Measurements from ENCODE around the gene ELMO2.

DNA sequence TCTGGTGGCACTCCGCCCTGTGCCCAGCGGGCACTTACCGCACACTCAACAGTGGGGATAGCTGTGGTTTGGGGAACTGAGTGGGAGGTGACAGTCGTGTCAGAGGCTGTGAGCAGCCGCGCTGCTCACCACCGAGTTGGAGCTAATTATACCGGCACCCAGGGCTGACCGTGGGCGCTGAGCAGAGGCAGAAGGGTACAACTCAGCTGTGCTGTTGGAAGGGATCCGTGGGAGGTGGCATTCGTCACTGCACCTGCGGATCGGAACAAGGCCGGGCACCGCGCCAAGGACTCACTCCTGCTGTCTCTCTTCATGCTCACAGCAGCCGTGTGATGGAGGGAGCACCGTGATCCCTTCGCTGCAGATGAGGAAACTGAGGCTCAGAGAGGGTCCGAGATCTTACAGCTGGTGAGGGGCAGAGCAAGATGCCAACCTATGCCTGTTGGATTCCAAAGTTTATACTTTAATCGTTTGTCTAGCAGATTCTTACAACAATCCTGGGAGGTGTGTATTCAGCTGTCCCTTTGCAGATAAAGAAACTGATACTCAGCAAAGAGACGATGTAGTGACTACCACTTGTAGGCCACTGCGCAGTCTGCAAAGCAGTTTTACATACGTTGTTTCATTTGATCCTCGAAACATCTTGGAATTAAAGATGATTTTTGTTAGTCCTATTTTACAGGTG lies 713 bp upstream of the ELMO2 start:
- TF ChIP-seq EZH2 (IDR thresholded peaks at IDR 0.05; ENCODE audit: insufficient read depth, poor library complexity, severe bottlenecking) (no peak), EZH2phosphoT487 (IDR thresholded peaks at IDR 0.05; ENCODE audit: insufficient read depth, low read depth) (no peak)

Measured in GM23248 (cell line).